ENCODE data around the gene USP32.

Gene USP32

GRCh38 chr17:60153606-60154390 is 238.1 kb downstream of the USP32 start:
- DNase-seq (ENCODE audit: low spot score), result no peak

GRCh38 chr17:60151355-60151754 is 240.6 kb downstream of the USP32 start:
- DNase-seq (ENCODE audit: low spot score), result no peak

GRCh38 chr17:60149691-60150582 is 242.0 kb downstream of the USP32 start, which contains the start of gene CA4:
TSS of gene CA4 (plus strand) at chr17:60149973. CDS start at chr17:60150035, 62 bp downstream.
- DNase-seq (ENCODE audit: low spot score), result no peak

GRCh38 chr17:60148373-60148772 is 243.6 kb downstream of the USP32 start:
- DNase-seq (ENCODE audit: low spot score), result no peak

- DNase-seq (ENCODE audit: low spot score), result no peak
Measured at GRCh38 chr17:60147553-60148223, 244.2 kb downstream of the USP32 start.

GRCh38 chr17:60146206-60146605 is 245.7 kb downstream of the USP32 start:
- no peak for DNase-seq (ENCODE audit: low spot score)

GRCh38 chr17:60145006-60145935 is 246.7 kb downstream of the USP32 start:
- DNase-seq (ENCODE audit: low spot score), result no peak

GRCh38 chr17:60142872-60143499 is 248.9 kb downstream of the USP32 start:
- peak; percentile 91 for DNase-seq (ENCODE audit: low spot score)

GRCh38 chr17:60141111-60142018 is 250.6 kb downstream of the USP32 start:
- DNase-seq (ENCODE audit: low spot score), result no peak

GRCh38 chr17:60139438-60140285 is 252.3 kb downstream of the USP32 start:
- no peak for DNase-seq (ENCODE audit: low spot score)

GRCh38 chr17:60138769-60139437 is 253.0 kb downstream of the USP32 start:
- no peak for DNase-seq (ENCODE audit: low spot score)

GRCh38 chr17:60137731-60138130 is 254.2 kb downstream of the USP32 start:
- DNase-seq (ENCODE audit: low spot score), result no peak

GRCh38 chr17:60135951-60136666 is 255.8 kb downstream of the USP32 start:
- DNase-seq (ENCODE audit: low spot score), result no peak

GRCh38 chr17:60135151-60135950 is 256.6 kb downstream of the USP32 start:
- DNase-seq (ENCODE audit: low spot score), result no peak

GRCh38 chr17:60134396-60135150 is 257.4 kb downstream of the USP32 start:
- no peak for DNase-seq (ENCODE audit: low spot score)

GRCh38 chr17:60130466-60130865 is 261.5 kb downstream of the USP32 start:
- no peak for DNase-seq (ENCODE audit: low spot score)
